ENCODE measurements around the gene RNF135. TPM values are rescaled to one million over a fixed set of nuclear protein-coding genes. Genes with fewer than 3 reads are reported as not detected.
"Not testable (repeated sequence)": the region's sequence is repeated elsewhere in the genome, so short reads cannot be mapped to it uniquely, and the experiment has no call there.

Gene RNF135
- total RNA-seq, 1 experiment from 2014 or later = 8.0 TPM

DNA sequence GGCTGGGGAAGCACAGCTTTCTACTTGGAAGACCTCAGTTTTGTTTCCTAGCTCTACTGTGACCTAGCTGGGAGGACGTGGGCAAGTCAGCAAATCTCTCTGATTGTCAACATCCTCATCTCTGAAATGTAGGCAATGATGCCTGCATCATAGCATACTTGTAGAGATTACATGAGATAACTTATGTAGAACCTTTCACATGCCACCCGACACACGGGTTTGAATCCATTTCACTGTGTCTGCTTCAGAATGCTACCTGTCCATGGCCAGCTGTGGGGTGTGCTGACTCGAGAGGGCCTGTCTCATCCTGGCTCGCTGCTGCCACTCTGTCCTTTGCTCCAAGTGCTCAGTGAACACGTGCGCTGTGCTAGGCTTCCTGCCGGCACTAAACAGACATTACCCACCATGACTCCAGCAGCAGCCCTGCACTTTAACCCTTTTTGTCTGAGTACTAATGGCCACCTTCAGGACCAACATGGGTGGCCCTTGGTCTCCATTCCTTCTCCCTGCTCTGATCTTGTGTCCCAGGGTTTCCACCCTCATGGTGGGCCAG lies 41.7 kb upstream of the RNF135 start:
- no peak overlapping the region for H2BK12ac ChIP-seq (ENCODE audit: insufficient read length, low read depth, low read length)
- no peak overlapping the region for H2BK15ac ChIP-seq (ENCODE audit: low read depth, low read length)
- no peak overlapping the region for H2BK5ac ChIP-seq (ENCODE audit: insufficient read length, low read length)
- H3K36me3 Mint-ChIP-seq (ENCODE audit: insufficient read depth in 1 of 3, low read depth in 3 of 3) = no peaks in the 10 kb centered on the region
- H3K9ac ChIP-seq (ENCODE audit: extremely low read depth, insufficient read length, low read length) = no peak overlapping the region
- no peaks in the 10 kb centered on the region for H3K23me2 ChIP-seq (ENCODE audit: insufficient read length, low read depth, low read length, poor library complexity, severe bottlenecking)
- H3K27me3 Mint-ChIP-seq (ENCODE audit: low read depth) = peaks cover 26% of the 10 kb centered on the region
- H3K18ac ChIP-seq (ENCODE audit: insufficient read length, low read depth, low read length) = no peak overlapping the region
- H2AK5ac ChIP-seq (ENCODE audit: insufficient read length, low read length) = no peak overlapping the region
- no peak overlapping the region for H4K91ac ChIP-seq (ENCODE audit: insufficient read length, low read depth, low read length)
- H3K79me2 ChIP-seq (ENCODE audit: insufficient read depth, low read length) = no peaks in the 10 kb centered on the region
- H3K9me3 ChIP-seq (ENCODE audit: control insufficient read depth, low read depth, low read length) = no peaks in the 10 kb centered on the region
- no peaks in the 10 kb centered on the region for H3K9me3 Mint-ChIP-seq
- H2AFZ ChIP-seq (ENCODE audit: low read length) = no peak overlapping the region
- no peak overlapping the region for H3K23ac ChIP-seq (ENCODE audit: insufficient read length, low read depth, low read length)
- no CpG with 5 or more reads among the region's 8 CpGs for WGBS (ENCODE audit: extremely low coverage, insufficient read length, low lambda C conversion rate)
- no peak overlapping the region for H4K8ac ChIP-seq (replicated peaks; ENCODE audit: insufficient read length, low read depth, low read length)
- no peak overlapping the region for H3K56ac ChIP-seq (ENCODE audit: insufficient read length, low read depth, low read length)
- no peaks in the 10 kb centered on the region; the same call in 1 of the 2 replicates for H3K27me3 ChIP-seq (ENCODE audit: insufficient read depth, low read length)
- TF ChIP-seq, protein P1, sequence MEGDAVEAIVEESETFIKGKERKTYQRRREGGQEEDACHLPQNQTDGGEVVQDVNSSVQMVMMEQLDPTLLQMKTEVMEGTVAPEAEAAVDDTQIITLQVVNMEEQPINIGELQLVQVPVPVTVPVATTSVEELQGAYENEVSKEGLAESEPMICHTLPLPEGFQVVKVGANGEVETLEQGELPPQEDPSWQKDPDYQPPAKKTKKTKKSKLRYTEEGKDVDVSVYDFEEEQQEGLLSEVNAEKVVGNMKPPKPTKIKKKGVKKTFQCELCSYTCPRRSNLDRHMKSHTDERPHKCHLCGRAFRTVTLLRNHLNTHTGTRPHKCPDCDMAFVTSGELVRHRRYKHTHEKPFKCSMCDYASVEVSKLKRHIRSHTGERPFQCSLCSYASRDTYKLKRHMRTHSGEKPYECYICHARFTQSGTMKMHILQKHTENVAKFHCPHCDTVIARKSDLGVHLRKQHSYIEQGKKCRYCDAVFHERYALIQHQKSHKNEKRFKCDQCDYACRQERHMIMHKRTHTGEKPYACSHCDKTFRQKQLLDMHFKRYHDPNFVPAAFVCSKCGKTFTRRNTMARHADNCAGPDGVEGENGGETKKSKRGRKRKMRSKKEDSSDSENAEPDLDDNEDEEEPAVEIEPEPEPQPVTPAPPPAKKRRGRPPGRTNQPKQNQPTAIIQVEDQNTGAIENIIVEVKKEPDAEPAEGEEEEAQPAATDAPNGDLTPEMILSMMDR (conservative IDR thresholded peaks at IDR 0.05) = no peak
- no peaks in the 10 kb centered on the region for H3K4me1 Mint-ChIP-seq
- no peak for DNase-seq
- 0 out of 7 replicates have a peak overlapping the region, but pooled peaks of 1 of the 3 experiments have one; percentile 10 for H3K27ac Mint-ChIP-seq
- H3K4ac ChIP-seq (ENCODE audit: low read depth, low read length) = no peak overlapping the region
- no peak overlapping the region for H3T11ph ChIP-seq (ENCODE audit: low read length)
- H3K4me3 Mint-ChIP-seq = no peak overlapping the region
- H4K20me1 ChIP-seq (ENCODE audit: control insufficient read depth, insufficient read depth, insufficient read length) = no peaks in the 10 kb centered on the region
- H4K5ac ChIP-seq (ENCODE audit: insufficient read length, low read depth, low read length) = no peak overlapping the region
- no peak overlapping the region for H2BK120ac ChIP-seq (ENCODE audit: low read depth, low read length, poor library complexity, severe bottlenecking)
- H3K27ac ChIP-seq (ENCODE audit: insufficient read length, low read depth, low read length) = no peak overlapping the region
- no peak overlapping the region for H2BK20ac ChIP-seq (ENCODE audit: low read depth, low read length, poor library complexity, severe bottlenecking)
- H3K79me1 ChIP-seq (ENCODE audit: insufficient read depth, low read depth, low read length, poor library complexity, severe bottlenecking) = no peaks in the 10 kb centered on the region
- no peak overlapping the region; the same call in 1 of the 2 replicates for H3K14ac ChIP-seq (ENCODE audit: insufficient read depth, low read length)
- H3K4me1 ChIP-seq (ENCODE audit: insufficient read depth, low read length) = no peaks in the 10 kb centered on the region
- no peak overlapping the region for H3K4me2 ChIP-seq (ENCODE audit: insufficient read depth, insufficient read length, low read length)

DNA sequence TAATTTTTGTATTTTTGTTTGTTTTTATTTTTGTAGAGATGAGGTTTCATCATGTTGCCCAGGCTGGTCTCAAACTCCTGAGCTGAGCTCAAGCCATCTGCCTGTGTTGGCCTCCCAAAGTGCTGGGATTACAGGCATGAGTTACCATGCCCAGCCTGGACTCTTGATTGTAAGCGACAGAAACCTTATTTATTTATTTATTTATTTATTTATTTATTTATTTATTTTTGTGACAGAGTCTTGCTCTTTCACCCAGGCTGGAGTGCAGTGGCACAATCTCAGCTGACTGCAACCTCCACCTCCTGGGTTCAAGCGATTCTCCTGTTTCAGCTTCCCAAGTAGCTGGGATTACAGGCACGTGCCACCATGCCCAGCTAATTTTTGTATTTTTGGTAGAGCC lies 41.0 kb upstream of the RNF135 start:
- not testable (repeated sequence) for H2BK120ac ChIP-seq (ENCODE audit: low read depth, low read length, poor library complexity, severe bottlenecking); H3K4me3 Mint-ChIP-seq; DNase-seq; H2AK5ac ChIP-seq (ENCODE audit: insufficient read length, low read length); H3K56ac ChIP-seq (ENCODE audit: insufficient read length, low read depth, low read length); H3K9me3 Mint-ChIP-seq; H3K27ac Mint-ChIP-seq; H3K4me1 ChIP-seq (ENCODE audit: insufficient read depth, low read length); H3K36me3 Mint-ChIP-seq (ENCODE audit: insufficient read depth in 1 of 3, low read depth in 3 of 3); H4K5ac ChIP-seq (ENCODE audit: insufficient read length, low read depth, low read length); H3K4me1 Mint-ChIP-seq; H3K27ac ChIP-seq (ENCODE audit: insufficient read length, low read depth, low read length); H2BK5ac ChIP-seq (ENCODE audit: insufficient read length, low read length); H2BK20ac ChIP-seq (ENCODE audit: low read depth, low read length, poor library complexity, severe bottlenecking); H3K23ac ChIP-seq (ENCODE audit: insufficient read length, low read depth, low read length); H4K91ac ChIP-seq (ENCODE audit: insufficient read length, low read depth, low read length); H3K79me2 ChIP-seq (ENCODE audit: insufficient read depth, low read length); H3T11ph ChIP-seq (ENCODE audit: low read length); H3K18ac ChIP-seq (ENCODE audit: insufficient read length, low read depth, low read length); H3K23me2 ChIP-seq (ENCODE audit: insufficient read length, low read depth, low read length, poor library complexity, severe bottlenecking); H4K20me1 ChIP-seq (ENCODE audit: control insufficient read depth, insufficient read depth, insufficient read length); H3K9ac ChIP-seq (ENCODE audit: extremely low read depth, insufficient read length, low read length); H3K4me2 ChIP-seq (ENCODE audit: insufficient read depth, insufficient read length, low read length); H3K79me1 ChIP-seq (ENCODE audit: insufficient read depth, low read depth, low read length, poor library complexity, severe bottlenecking); H3K9me3 ChIP-seq (ENCODE audit: control insufficient read depth, low read depth, low read length); H2AFZ ChIP-seq (ENCODE audit: low read length); H3K14ac ChIP-seq (ENCODE audit: insufficient read depth, low read length); H4K8ac ChIP-seq (replicated peaks; ENCODE audit: insufficient read length, low read depth, low read length); H2BK15ac ChIP-seq (ENCODE audit: low read depth, low read length); H3K4ac ChIP-seq (ENCODE audit: low read depth, low read length); H2BK12ac ChIP-seq (ENCODE audit: insufficient read length, low read depth, low read length); H3K27me3 ChIP-seq (ENCODE audit: insufficient read depth, low read length)
- no CpG with 5 or more reads among the region's 3 CpGs for WGBS (ENCODE audit: extremely low coverage, insufficient read length, low lambda C conversion rate)
- peaks cover 19% of the 10 kb centered on the region for H3K27me3 Mint-ChIP-seq (ENCODE audit: low read depth)
